K562 (cell line): ENCODE measurements around the gene EPHB1.

ENCODE experiments used
- ATF7 ChIP-seq: fragments of 450-650 bp; IDR thresholded peaks from 2 replicates; pipeline ENCODE4 v1.7.1; 2014; ENCODE audit warnings: mild to moderate bottlenecking, moderate library complexity
- ETV6 ChIP-seq, 3 experiments: fragments of 150-350 bp in 1 of 3; sonication (generic) in 1 of 3; formaldehyde crosslinking in 1 of 3; IDR thresholded peaks; 2 replicates each; pipeline versions ENCODE4 v1.6.1 to v1.8.0; 2014 to 2022; ENCODE audit warnings: borderline replicate concordance in 2 of 3, low read depth in 2 of 3, antibody characterized with exemption in 1 of 3, low read length in 1 of 3, mild to moderate bottlenecking in 1 of 3, missing genetic modification reagents in 1 of 3
- HDAC2 ChIP-seq: fragments of 450-650 bp; IDR thresholded peaks from 2 replicates; pipeline ENCODE4 v1.6.1; 2016; ENCODE audit warnings: mild to moderate bottlenecking
- JUNB ChIP-seq: fragments of 450-650 bp; formaldehyde crosslinking; conservative IDR thresholded peaks from 2 replicates; pipeline ENCODE4 v1.4.0; 2020; ENCODE audit warnings: mild to moderate bottlenecking
- MXI1 ChIP-seq: IDR thresholded peaks from 2 replicates; pipeline ENCODE4 v1.6.1; 2011; ENCODE audit warnings: low read depth, mild to moderate bottlenecking, improper control_type of control experiment, low read length
- NR2F6 ChIP-seq: fragments of 450-650 bp; formaldehyde crosslinking; IDR thresholded peaks from 2 replicates; pipeline ENCODE4 v1.4.0; 2020; ENCODE audit warnings: mild to moderate bottlenecking
- POLR2A ChIP-seq: fragments of 450-650 bp; conservative IDR thresholded peaks from 2 replicates; pipeline ENCODE4 v1.6.1; 2016
- SNAPC5 ChIP-seq: fragments of 250-450 bp; sonication (Bioruptor Pico); IDR thresholded peaks from 2 replicates; pipeline ENCODE4 v1.8.0; 2021; ENCODE audit warnings: moderate library complexity, mild to moderate bottlenecking, inconsistent platforms
- ZNF184 ChIP-seq: sonication (generic); formaldehyde crosslinking; IDR thresholded peaks from 2 replicates; pipeline ENCODE4 v1.5.0; 2020; ENCODE audit warnings: missing genetic modification reagents
- ZNF217 ChIP-seq: sonication (generic); formaldehyde crosslinking; IDR thresholded peaks from 2 replicates; pipeline ENCODE4 v1.8.0; 2022; ENCODE audit warnings: mild to moderate bottlenecking, missing genetic modification reagents
- TF ChIP-seq, protein P1 (sequence below): fragments of 150-350 bp; IDR thresholded peaks from 2 replicates; pipeline ENCODE4 v1.6.1; 2014; ENCODE audit warnings: low read depth, mild to moderate bottlenecking, low read length, borderline replicate concordance

GRCh38 chr3:134976948-134977347 lies 181.9 kb downstream of the EPHB1 start:
- TF ChIP-seq NR2F6 (CRISPR knock-in tag) (no peak), POLR2A (no peak), ATF7 (no peak), JUNB (CRISPR knock-in tag) (no peak), HDAC2 (no peak), MXI1 (no peak), ETV6 (IDR thresholded peaks at IDR 0.05; ENCODE audit: borderline replicate concordance in 1 of 2, low read depth in 2 of 2, low read length in 1 of 2) (no peak), ETV6 (CRISPR knock-in tag; IDR thresholded peaks at IDR 0.05; ENCODE audit: borderline replicate concordance) (no peak), SNAPC5 (CRISPR knock-in tag) (no peak), ZNF184 (CRISPR knock-in tag) (no peak), ZNF217 (CRISPR knock-in tag) (no peak)
- TF ChIP-seq, protein P1, sequence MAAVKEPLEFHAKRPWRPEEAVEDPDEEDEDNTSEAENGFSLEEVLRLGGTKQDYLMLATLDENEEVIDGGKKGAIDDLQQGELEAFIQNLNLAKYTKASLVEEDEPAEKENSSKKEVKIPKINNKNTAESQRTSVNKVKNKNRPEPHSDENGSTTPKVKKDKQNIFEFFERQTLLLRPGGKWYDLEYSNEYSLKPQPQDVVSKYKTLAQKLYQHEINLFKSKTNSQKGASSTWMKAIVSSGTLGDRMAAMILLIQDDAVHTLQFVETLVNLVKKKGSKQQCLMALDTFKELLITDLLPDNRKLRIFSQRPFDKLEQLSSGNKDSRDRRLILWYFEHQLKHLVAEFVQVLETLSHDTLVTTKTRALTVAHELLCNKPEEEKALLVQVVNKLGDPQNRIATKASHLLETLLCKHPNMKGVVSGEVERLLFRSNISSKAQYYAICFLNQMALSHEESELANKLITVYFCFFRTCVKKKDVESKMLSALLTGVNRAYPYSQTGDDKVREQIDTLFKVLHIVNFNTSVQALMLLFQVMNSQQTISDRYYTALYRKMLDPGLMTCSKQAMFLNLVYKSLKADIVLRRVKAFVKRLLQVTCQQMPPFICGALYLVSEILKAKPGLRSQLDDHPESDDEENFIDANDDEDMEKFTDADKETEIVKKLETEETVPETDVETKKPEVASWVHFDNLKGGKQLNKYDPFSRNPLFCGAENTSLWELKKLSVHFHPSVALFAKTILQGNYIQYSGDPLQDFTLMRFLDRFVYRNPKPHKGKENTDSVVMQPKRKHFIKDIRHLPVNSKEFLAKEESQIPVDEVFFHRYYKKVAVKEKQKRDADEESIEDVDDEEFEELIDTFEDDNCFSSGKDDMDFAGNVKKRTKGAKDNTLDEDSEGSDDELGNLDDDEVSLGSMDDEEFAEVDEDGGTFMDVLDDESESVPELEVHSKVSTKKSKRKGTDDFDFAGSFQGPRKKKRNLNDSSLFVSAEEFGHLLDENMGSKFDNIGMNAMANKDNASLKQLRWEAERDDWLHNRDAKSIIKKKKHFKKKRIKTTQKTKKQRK = no peak
